Measurements from ENCODE around the gene DTNB.

GRCh38 chr2:25414781-25415180, 258.6 kb downstream of the DTNB start:
- TF ChIP-seq CTCF (conservative IDR thresholded peaks at IDR 0.05) (no peak), ZFX (IDR thresholded peaks at IDR 0.05) (no peak)

Measured in C4-2B (cell line).